Panc1 (cell line): ENCODE results near the gene POGK. TPM values are rescaled to one million over a fixed set of nuclear protein-coding genes. Genes with fewer than 3 reads are reported as not detected.

ENCODE experiments used
- ATAC-seq: fragments of 200-7000 bp; cut with Tn5 transposase; 2 replicates; pipeline ENCODE4 v1.9.1; 2020; ENCODE audit warnings: mild to moderate bottlenecking, moderate library complexity
- BruUV-seq: library from RNA; stranded (reverse); fragments of 400-500 nt; replicated peaks from 2 replicates; lab custom pipeline; 2021; lab: Mats Ljungman, UMichigan
- CTCF ChIA-PET: fragments of 300-600 bp; sonication (Branson Sonifier 250); formaldehyde crosslinking; loops from one replicate; lab custom pipeline; 2022; ENCODE audit warnings: antibody characterized with exemption; lab: Charles Lee
- POLR2A ChIA-PET: fragments of 300-600 bp; sonication (Branson Sonifier 250); formaldehyde crosslinking; loops from one replicate; lab custom pipeline; 2022; ENCODE audit warnings: antibody characterized with exemption; lab: Charles Lee
- DNase-seq: peaks from one replicate; pipeline ENCODE4 v3.0.0-alpha.2; 2010; ENCODE audit warnings: low read depth, low spot score
- H3K27ac ChIP-seq: 2 replicates; pipeline ENCODE4 v1.5.1; 2011; ENCODE audit warnings: mild to moderate bottlenecking, low read length, inconsistent platforms
- H3K27me3 ChIP-seq: fragments of 200-500 bp; sonication (Bioruptor generic); 2 replicates; pipeline ENCODE4 v1.6.0; 2014; ENCODE audit warnings: low read length, inconsistent platforms; ENCODE audit not compliant: control insufficient read depth, insufficient read depth
- H3K36me3 ChIP-seq: fragments of 200-500 bp; sonication (Bioruptor generic); 2 replicates; pipeline ENCODE4 v1.5.1; 2014; ENCODE audit warnings: inconsistent platforms, mild to moderate bottlenecking, low read length, moderate library complexity; ENCODE audit not compliant: control insufficient read depth, insufficient read depth
- H3K4me1 ChIP-seq: 2 replicates; pipeline ENCODE4 v1.5.1; 2011; ENCODE audit warnings: inconsistent platforms, mild to moderate bottlenecking, low read length, moderate library complexity; ENCODE audit not compliant: control insufficient read depth, insufficient read depth
- H3K4me3 ChIP-seq, 2 experiments: 2 replicates each; pipeline ENCODE4 v1.5.1; 2011 to 2012; ENCODE audit warnings: low read depth in 2 of 2, low read length in 2 of 2, mild to moderate bottlenecking in 2 of 2, inconsistent platforms in 1 of 2, moderate library complexity in 1 of 2
- H3K9me3 ChIP-seq: fragments of 200-500 bp; sonication (Bioruptor generic); 2 replicates; pipeline ENCODE4 v1.5.1; 2014; ENCODE audit warnings: low read depth, mild to moderate bottlenecking, inconsistent platforms, low read length, moderate library complexity; ENCODE audit not compliant: control insufficient read depth, insufficient read depth
- POLR2AphosphoS5 ChIP-seq: IDR thresholded peaks from 2 replicates; pipeline ENCODE4 v1.6.1; 2012; ENCODE audit warnings: mild to moderate bottlenecking, low read depth, low read length, moderate library complexity
- SIN3A ChIP-seq: IDR thresholded peaks from 2 replicates; pipeline ENCODE4 v1.6.1; 2012; ENCODE audit warnings: low read depth, mild to moderate bottlenecking, low read length, moderate library complexity, borderline replicate concordance; ENCODE audit not compliant: insufficient read depth
- TCF7L2 ChIP-seq: IDR thresholded peaks from 2 replicates; pipeline ENCODE4 v1.6.1; 2011; ENCODE audit warnings: mild to moderate bottlenecking, low read depth, low read length, inconsistent platforms
- in situ Hi-C: cut with HindIII; loops from 2 replicates; pipeline ENCODE4 v1.10.0; 2016; ENCODE audit warnings: low sequenced_read_pairs, low pct_unique_long_range_greater_than_20kb
- intact Hi-C: fragments of 100-400 bp; cut with micrococcal nuclease; formaldehyde crosslinking; loops from one replicate; pipeline ENCODE4 v1.10.0; 2022; ENCODE audit not compliant: unreplicated experiment
- total RNA-seq: library from RNA; stranded (reverse); gene quantifications from one replicate; pipeline ENCODE4 v1.2.1, GENCODE V29; 2021; ENCODE audit not compliant: unreplicated experiment
- TF ChIP-seq, protein P1 (sequence below): fragments of 450-650 bp; IDR thresholded peaks from 2 replicates; pipeline ENCODE4 v1.5.1; 2017; ENCODE audit warnings: mild to moderate bottlenecking
- TF ChIP-seq, protein P2 (sequence below), 2 experiments: IDR thresholded peaks; 2 replicates each; pipeline ENCODE4 v1.6.1; 2011 to 2012; ENCODE audit warnings: low read depth in 2 of 2, control low read depth in 1 of 2, low read length in 1 of 2, mild to moderate bottlenecking in 1 of 2, moderate library complexity in 1 of 2; ENCODE audit not compliant: insufficient read depth in 1 of 2

Gene POGK
- total RNA-seq, 1 experiment from 2014 or later = 49.5 TPM

DNA sequence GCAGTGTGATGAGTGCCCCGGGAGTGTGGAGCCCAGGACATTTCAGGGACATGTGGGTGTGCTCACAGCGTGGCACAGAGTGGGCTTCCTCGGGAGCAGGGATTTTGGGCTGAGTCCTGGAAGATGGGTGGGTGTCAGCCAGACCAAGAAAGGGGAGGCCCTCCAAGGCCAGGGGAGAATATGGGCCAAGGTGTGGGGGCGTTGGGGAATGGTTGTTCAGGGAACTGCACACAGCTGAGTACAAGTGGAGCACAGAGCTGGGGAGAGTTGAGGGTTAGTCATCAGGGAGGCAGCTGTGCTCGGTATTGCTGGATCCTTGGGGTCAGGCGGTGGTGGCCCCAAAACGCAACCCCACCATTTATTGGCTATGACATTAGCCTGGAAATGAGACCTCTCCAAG lies 5.5 kb downstream of the POGK start:
- ChIA-PET CTCF (no interaction called here), POLR2A (no interaction called here)
- H3K36me3 ChIP-seq = peaks cover 70% of the 10 kb centered on the region
- no peaks in the 10 kb centered on the region for H3K27me3 ChIP-seq
- peaks cover 9% of the 10 kb centered on the region for H3K4me1 ChIP-seq
- no TSS peak for BruUV-seq
- no peak overlapping the region for H3K27ac ChIP-seq
- no peak overlapping the region for H3K4me3 ChIP-seq
- TF ChIP-seq POLR2AphosphoS5 = no peak
- TF ChIP-seq, protein P1, sequence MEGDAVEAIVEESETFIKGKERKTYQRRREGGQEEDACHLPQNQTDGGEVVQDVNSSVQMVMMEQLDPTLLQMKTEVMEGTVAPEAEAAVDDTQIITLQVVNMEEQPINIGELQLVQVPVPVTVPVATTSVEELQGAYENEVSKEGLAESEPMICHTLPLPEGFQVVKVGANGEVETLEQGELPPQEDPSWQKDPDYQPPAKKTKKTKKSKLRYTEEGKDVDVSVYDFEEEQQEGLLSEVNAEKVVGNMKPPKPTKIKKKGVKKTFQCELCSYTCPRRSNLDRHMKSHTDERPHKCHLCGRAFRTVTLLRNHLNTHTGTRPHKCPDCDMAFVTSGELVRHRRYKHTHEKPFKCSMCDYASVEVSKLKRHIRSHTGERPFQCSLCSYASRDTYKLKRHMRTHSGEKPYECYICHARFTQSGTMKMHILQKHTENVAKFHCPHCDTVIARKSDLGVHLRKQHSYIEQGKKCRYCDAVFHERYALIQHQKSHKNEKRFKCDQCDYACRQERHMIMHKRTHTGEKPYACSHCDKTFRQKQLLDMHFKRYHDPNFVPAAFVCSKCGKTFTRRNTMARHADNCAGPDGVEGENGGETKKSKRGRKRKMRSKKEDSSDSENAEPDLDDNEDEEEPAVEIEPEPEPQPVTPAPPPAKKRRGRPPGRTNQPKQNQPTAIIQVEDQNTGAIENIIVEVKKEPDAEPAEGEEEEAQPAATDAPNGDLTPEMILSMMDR = no peak
- TF ChIP-seq, protein P2, sequence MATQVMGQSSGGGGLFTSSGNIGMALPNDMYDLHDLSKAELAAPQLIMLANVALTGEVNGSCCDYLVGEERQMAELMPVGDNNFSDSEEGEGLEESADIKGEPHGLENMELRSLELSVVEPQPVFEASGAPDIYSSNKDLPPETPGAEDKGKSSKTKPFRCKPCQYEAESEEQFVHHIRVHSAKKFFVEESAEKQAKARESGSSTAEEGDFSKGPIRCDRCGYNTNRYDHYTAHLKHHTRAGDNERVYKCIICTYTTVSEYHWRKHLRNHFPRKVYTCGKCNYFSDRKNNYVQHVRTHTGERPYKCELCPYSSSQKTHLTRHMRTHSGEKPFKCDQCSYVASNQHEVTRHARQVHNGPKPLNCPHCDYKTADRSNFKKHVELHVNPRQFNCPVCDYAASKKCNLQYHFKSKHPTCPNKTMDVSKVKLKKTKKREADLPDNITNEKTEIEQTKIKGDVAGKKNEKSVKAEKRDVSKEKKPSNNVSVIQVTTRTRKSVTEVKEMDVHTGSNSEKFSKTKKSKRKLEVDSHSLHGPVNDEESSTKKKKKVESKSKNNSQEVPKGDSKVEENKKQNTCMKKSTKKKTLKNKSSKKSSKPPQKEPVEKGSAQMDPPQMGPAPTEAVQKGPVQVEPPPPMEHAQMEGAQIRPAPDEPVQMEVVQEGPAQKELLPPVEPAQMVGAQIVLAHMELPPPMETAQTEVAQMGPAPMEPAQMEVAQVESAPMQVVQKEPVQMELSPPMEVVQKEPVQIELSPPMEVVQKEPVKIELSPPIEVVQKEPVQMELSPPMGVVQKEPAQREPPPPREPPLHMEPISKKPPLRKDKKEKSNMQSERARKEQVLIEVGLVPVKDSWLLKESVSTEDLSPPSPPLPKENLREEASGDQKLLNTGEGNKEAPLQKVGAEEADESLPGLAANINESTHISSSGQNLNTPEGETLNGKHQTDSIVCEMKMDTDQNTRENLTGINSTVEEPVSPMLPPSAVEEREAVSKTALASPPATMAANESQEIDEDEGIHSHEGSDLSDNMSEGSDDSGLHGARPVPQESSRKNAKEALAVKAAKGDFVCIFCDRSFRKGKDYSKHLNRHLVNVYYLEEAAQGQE (IDR thresholded peaks at IDR 0.05; ENCODE audit: insufficient read depth in 1 of 2, low read depth in 2 of 2, low read length in 1 of 2) = no peak
- no peak for TF ChIP-seq SIN3A
- no peak for TF ChIP-seq TCF7L2
- intact Hi-C loops = loop anchor here (10.0 kb wide), 1 partner anchor 920 kb away; no protein-coding TSS in a partner anchor
- DNase-seq (no peak), ATAC-seq (no peak)
- in situ Hi-C loops = no loop called here
- no peaks in the 10 kb centered on the region for H3K9me3 ChIP-seq

DNA sequence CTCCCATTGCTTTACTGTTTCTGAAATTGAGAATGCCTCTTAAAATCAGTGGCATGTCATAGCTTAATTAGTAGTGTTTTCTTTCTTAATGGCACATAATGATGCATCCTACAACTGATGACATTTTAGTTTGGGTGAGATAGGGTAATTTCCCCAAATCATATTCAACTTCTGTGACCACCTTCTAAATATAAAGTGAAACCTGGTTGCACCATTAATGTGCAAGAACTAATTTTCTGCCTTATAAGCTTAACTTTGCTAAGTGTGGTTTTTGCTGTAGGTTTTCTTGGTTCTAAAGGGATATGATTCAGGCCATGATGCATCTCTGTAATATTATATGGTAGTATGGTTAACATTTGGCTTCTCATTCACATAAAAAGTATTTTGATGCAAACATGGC lies 8.9 kb downstream of the POGK start:
- ChIA-PET CTCF (no interaction called here), POLR2A (interaction anchor here (0.6 kb wide), 1 partner anchor 372 kb away, joined by 10 read pairs; the partner anchor contains the start of gene POU2F1)
- H3K4me3 ChIP-seq = no peak overlapping the region
- TF ChIP-seq, protein P2 (IDR thresholded peaks at IDR 0.05; ENCODE audit: insufficient read depth in 1 of 2, low read depth in 2 of 2, low read length in 1 of 2) = no peak
- TF ChIP-seq TCF7L2 (no peak), POLR2AphosphoS5 (no peak), SIN3A (no peak)
- TF ChIP-seq, protein P1 = no peak
- in situ Hi-C loops (no loop called here), intact Hi-C loops (loop anchor here (10.0 kb wide), 1 partner anchor 923 kb away; no protein-coding TSS in a partner anchor)
- H3K36me3 ChIP-seq = peaks cover 79% of the 10 kb centered on the region
- H3K27me3 ChIP-seq = no peaks in the 10 kb centered on the region
- H3K27ac ChIP-seq = no peak overlapping the region
- BruUV-seq = no TSS peak
- no peak for DNase-seq
- no peaks in the 10 kb centered on the region for H3K4me1 ChIP-seq
- H3K9me3 ChIP-seq = no peaks in the 10 kb centered on the region
- ATAC-seq = no peak
